IMR-90 (cell line): ENCODE results near the gene DLG5.

ENCODE experiments used
- CTCF ChIP-seq: conservative IDR thresholded peaks from 2 replicates; pipeline ENCODE4 v1.5.1; 2012; ENCODE audit warnings: mild to moderate bottlenecking, low read depth, low read length, improper control_type of control experiment
- MXI1 ChIP-seq: IDR thresholded peaks from 2 replicates; pipeline ENCODE4 v1.6.1; 2012; ENCODE audit warnings: low read depth, mild to moderate bottlenecking, low read length, moderate library complexity, borderline replicate concordance
- POLR2A ChIP-seq: IDR thresholded peaks from 2 replicates; pipeline ENCODE4 v1.6.1; 2012; ENCODE audit warnings: mild to moderate bottlenecking, low read depth, low read length
- RAD21 ChIP-seq: IDR thresholded peaks from 2 replicates; pipeline ENCODE4 v1.6.1; 2012; ENCODE audit warnings: low read length, improper control_type of control experiment
- RFX5 ChIP-seq: IDR thresholded peaks from 2 replicates; pipeline ENCODE4 v1.8.0; 2012; ENCODE audit warnings: low read depth, mild to moderate bottlenecking, low read length, moderate library complexity
- SMC3 ChIP-seq: fragments of 150-350 bp; IDR thresholded peaks from 2 replicates; pipeline ENCODE4 v1.6.1; 2016; ENCODE audit warnings: low read depth, mild to moderate bottlenecking, antibody characterized with exemption, low read length, moderate library complexity
- USF2 ChIP-seq: fragments of 150-350 bp; IDR thresholded peaks from 2 replicates; pipeline ENCODE4 v1.6.1; 2017; ENCODE audit warnings: mild to moderate bottlenecking, antibody characterized with exemption, low read length, low read depth

DNA sequence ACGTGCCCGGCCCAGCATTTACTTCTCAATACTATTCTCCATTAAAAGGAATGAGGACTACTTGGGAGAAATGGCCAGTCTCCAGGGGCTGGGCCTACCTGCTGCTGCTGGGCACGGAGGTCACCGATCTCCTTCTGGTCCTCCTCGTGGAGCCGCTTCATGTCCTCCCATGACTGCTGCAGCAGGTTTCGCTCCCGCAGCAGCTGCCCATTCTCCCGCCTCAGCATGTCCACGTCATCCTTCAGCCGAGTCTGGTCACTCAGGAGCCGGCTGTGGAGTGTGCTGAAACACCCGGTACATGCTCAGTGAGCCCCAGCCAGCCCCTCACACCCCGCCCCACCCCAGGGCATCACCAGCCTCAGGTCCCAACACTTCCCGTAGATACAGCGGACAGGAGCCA is 73.3 kb downstream of the DLG5 start:
- TF ChIP-seq CTCF: no peak
- no peak for TF ChIP-seq RFX5
- no peak for TF ChIP-seq MXI1
- no peak for TF ChIP-seq SMC3
- no peak for TF ChIP-seq POLR2A
- no peak for TF ChIP-seq RAD21
- no peak for TF ChIP-seq USF2
